ENCODE results near the gene ST6GAL1.
"Not testable (repeated sequence)": the region's sequence is repeated elsewhere in the genome, so short reads cannot be mapped to it uniquely, and the experiment has no call there.

Gene ST6GAL1

GRCh38 chr3:186930143-186930640, at the start of gene ST6GAL1:
Gene ST6GAL1, plus strand, starts transcription at chr3:186930526. Its CDS starts 112,178 bp downstream, at chr3:187042704.
- peak; percentile 65 for DNase-seq

- DNase-seq = no peak
Observed at GRCh38 chr3:186882150-186882524, 48.2 kb upstream of the ST6GAL1 start.

GRCh38 chr3:186882881-186883685, 47.2 kb upstream of the ST6GAL1 start:
- no peak for DNase-seq

- peak; percentile 14 for DNase-seq
Observed at GRCh38 chr3:186883686-186884058, 46.7 kb upstream of the ST6GAL1 start.

- DNase-seq = not testable (repeated sequence)
Observed at GRCh38 chr3:186884868-186885267, 45.5 kb upstream of the ST6GAL1 start.

- no peak for DNase-seq
Observed at GRCh38 chr3:186886202-186886981, 43.9 kb upstream of the ST6GAL1 start.

- not testable (repeated sequence) for DNase-seq
Observed at GRCh38 chr3:186887507-186887938, 42.8 kb upstream of the ST6GAL1 start.

GRCh38 chr3:186888569-186888968, 41.8 kb upstream of the ST6GAL1 start:
- no peak for DNase-seq

GRCh38 chr3:186889698-186890097, 40.6 kb upstream of the ST6GAL1 start:
- not testable (repeated sequence) for DNase-seq

- DNase-seq = no peak
Observed at GRCh38 chr3:186890911-186891310, 39.4 kb upstream of the ST6GAL1 start.

GRCh38 chr3:186893071-186893470, 37.3 kb upstream of the ST6GAL1 start:
- DNase-seq = not testable (repeated sequence)

- no peak for DNase-seq
Observed at GRCh38 chr3:186895406-186895805, 34.9 kb upstream of the ST6GAL1 start.

GRCh38 chr3:186896006-186896405, 34.3 kb upstream of the ST6GAL1 start:
- no peak for DNase-seq

- DNase-seq = no peak
Observed at GRCh38 chr3:186896875-186897274, 33.5 kb upstream of the ST6GAL1 start.

GRCh38 chr3:186901135-186901734, 29.1 kb upstream of the ST6GAL1 start:
- DNase-seq = peak; percentile 28

GRCh38 chr3:186902154-186902553, 28.2 kb upstream of the ST6GAL1 start:
- no peak for DNase-seq

GRCh38 chr3:186902713-186903112, 27.6 kb upstream of the ST6GAL1 start:
- DNase-seq = no peak

GRCh38 chr3:186903676-186904075, 26.6 kb upstream of the ST6GAL1 start:
- not testable (repeated sequence) for DNase-seq

- not testable (repeated sequence) for DNase-seq
Observed at GRCh38 chr3:186907075-186907474, 23.3 kb upstream of the ST6GAL1 start.

GRCh38 chr3:186909078-186909853, 21.1 kb upstream of the ST6GAL1 start:
- peak; percentile 85 for DNase-seq

GRCh38 chr3:186915806-186916796, 14.2 kb upstream of the ST6GAL1 start:
- DNase-seq = no peak
